ENCODE results near the gene PTRH2. TPM values are rescaled to one million over a fixed set of nuclear protein-coding genes. Genes with fewer than 3 reads are reported as not detected.
"Not testable (repeated sequence)": the region's sequence is repeated elsewhere in the genome, so short reads cannot be mapped to it uniquely, and the experiment has no call there.

Gene PTRH2
- total RNA-seq, 1 donor from 2014 or later = 10.3 TPM

DNA sequence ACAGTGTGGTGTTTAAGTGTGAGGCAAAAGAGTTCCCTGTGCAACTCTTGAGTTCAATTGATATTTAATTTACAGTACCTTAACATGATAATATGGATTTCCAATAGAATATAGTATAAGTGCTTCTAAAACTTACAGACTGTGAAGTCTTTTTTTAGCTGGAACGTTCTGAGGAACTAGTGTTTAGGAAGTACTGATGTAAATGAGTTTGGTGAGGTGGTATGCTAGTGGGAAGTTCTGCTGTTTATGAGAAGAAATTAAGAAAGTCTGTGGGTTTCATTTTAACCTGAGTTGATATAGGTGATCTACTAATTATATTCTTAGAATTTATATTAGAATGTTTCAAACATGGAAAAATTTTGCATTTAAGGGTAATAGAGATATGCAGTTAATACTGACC lies 32.0 kb downstream of the PTRH2 start:
- ATAC-seq (no peak), DNase-seq (ENCODE audit: low spot score) (no peak)

- no peak for DNase-seq (ENCODE audit: low spot score)
- ATAC-seq = no peak
These were observed 35.8 kb downstream of the PTRH2 start for GRCh38 chr17:59671386-59671785.

- no peak for DNase-seq (ENCODE audit: low spot score)
- ATAC-seq = no peak
These were observed 37.3 kb downstream of the PTRH2 start for GRCh38 chr17:59669944-59670343.

DNA sequence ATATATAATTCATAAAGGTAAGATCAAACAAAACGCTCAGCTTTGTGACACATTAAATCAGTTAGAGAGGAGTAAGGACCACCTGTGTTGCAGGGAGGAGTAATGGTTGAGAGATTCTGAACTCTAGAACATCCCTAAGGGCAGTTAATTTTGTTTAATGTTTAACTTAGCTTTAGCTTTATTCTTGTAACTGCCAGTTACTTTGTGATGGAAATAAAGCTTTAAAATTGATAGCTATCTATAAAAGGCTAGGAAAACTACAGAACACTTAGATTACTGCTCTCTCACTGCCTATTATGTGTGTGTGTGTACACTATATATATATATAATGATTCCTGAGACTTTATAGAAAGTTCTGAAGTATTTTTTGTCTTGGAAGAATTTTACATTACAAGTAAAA lies 37.8 kb downstream of the PTRH2 start:
- no peak for DNase-seq (ENCODE audit: low spot score)

GRCh38 chr17:59668816-59669215 lies 38.4 kb downstream of the PTRH2 start:
- DNase-seq (ENCODE audit: low spot score) (no peak), ATAC-seq (no peak)

More for the DNA sequence above, 37.8 kb downstream of the PTRH2 start:
- no peak for ATAC-seq

DNA sequence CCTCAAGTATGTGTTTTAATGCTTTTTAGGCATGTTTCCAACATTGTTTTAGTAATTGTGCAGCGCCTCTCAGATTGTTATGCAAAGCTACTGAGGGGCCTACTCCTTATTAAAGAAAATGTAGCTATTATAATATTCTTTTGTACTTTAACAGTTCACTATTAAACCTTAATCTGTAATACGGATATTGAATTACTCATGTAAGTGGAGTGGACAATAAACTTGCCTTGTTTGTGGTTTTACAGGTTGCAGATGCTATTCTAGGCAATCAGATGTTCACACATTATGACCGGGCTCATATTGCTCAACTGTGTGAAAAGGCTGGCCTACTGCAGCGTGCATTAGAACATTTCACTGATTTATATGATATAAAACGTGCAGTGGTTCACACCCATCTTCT lies 41.0 kb downstream of the PTRH2 start:
- DNase-seq (ENCODE audit: low spot score) (no peak), ATAC-seq (no peak)

GRCh38 chr17:59656624-59657023 lies 50.6 kb downstream of the PTRH2 start:
- not testable (repeated sequence) for ATAC-seq

DNA sequence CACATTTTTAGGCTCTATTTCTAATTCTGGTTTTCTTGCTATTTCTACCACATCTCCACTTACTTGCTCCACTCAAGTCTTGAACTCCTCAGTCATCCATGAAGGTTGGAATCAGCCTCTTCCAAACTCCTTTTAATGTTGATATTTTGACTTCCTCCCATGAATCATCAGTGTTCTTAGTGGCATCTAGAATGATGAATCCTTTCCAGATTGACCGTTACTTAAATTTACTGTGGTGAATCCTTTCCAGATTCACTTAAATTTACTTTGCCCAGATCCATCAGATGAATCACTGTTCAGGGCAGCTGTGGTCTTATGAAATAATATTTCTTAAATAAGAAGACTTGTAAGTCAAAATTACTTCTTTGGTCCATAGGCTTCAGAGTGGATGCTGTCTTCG lies 55.1 kb downstream of the PTRH2 start:
- DNase-seq (ENCODE audit: low spot score) (no peak), ATAC-seq (no peak)

More at GRCh38 chr17:59656624-59657023, 50.6 kb downstream of the PTRH2 start:
- not testable (repeated sequence) for DNase-seq (ENCODE audit: low spot score)

DNA sequence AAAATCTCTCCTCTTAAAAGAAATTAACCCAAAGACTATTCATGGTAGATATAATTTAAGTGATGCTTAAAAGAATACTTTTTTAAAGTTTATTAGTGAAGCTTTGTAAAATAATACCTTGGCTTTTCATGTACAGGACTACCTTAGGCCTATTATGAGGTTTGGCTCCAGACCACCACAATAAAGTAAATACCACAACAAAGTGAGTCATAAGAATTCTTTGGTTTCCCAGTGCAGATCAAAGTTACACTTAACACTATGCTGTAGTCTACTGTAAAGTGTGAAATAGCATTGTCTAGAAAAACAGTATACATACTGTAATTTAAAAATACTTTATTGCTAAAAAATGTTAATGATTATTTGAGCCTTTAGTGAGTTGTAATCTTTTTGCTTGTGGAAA lies 55.9 kb downstream of the PTRH2 start:
- ATAC-seq (no peak), DNase-seq (ENCODE audit: low spot score) (no peak)

GRCh38 chr17:59650642-59651041 lies 56.6 kb downstream of the PTRH2 start:
- DNase-seq (ENCODE audit: low spot score) (no peak), ATAC-seq (no peak)

GRCh38 chr17:59649886-59650285 lies 57.3 kb downstream of the PTRH2 start:
- ATAC-seq = no peak
- no peak for DNase-seq (ENCODE audit: low spot score)

Other genes with a start within 250 kb of the PTRH2 start
- gene DHX40, start 141.8 kb downstream of the PTRH2 start, total RNA-seq = 8.5 TPM
- 111 TPM for gene CLTC, start 87.5 kb downstream of the PTRH2 start, total RNA-seq
- gene VMP1, start 224 bp upstream of the PTRH2 start, total RNA-seq = 65.0 TPM
- gene TUBD1, start 185.5 kb upstream of the PTRH2 start, total RNA-seq = 6.2 TPM
- gene RPS6KB1, start 185.7 kb upstream of the PTRH2 start, total RNA-seq = 16.4 TPM